HepG2 (cell line): Measurements from ENCODE around the gene CXCR2. TPM values are rescaled to one million over a fixed set of nuclear protein-coding genes. Genes with fewer than 3 reads are reported as not detected.

Experiments used
- ATAC-seq: fragments of 200-7000 bp; cut with Tn5 transposase; 3 replicates; pipeline ENCODE4 v1.9.1; 2020; ENCODE audit warnings: mild to moderate bottlenecking, moderate library complexity
- BruUV-seq: library from RNA; stranded (reverse); fragments of 400-500 nt; replicated peaks from 2 replicates; lab custom pipeline; 2021; lab: Mats Ljungman, UMichigan
- CTCF ChIA-PET: fragments of 300-600 bp; formaldehyde crosslinking; extraction: SDS; loops from one replicate; lab custom pipeline; 2021; ENCODE audit warnings: low total read pairs, inconsistent platforms, low intra/inter-chr PET ratio; lab: Yijun Ruan, JAX
- POLR2A ChIA-PET: fragments of 350-600 bp; sonication (Branson Sonifier 250); formaldehyde crosslinking; loops from one replicate; lab custom pipeline; 2020; ENCODE audit warnings: antibody characterized with exemption, inconsistent platforms; lab: Yijun Ruan, JAX
- DNase-seq: peaks from one replicate; pipeline ENCODE4 v3.0.0-alpha.2; 2015; ENCODE audit warnings: low spot score
- FAIRE-seq: peaks from 3 replicates; lab custom pipeline; 2011; peaks lifted over from hg19 to GRCh38; lab: Jason Lieb, UNC
- H2AFZ ChIP-seq: one replicate; pipeline ENCODE4 v1.6.1; 2011; ENCODE audit warnings: low read length, inconsistent platforms
- H3K27ac ChIP-seq: fragments of 300-600 bp; 3 replicates; pipeline ENCODE4 v1.8.0; 2011; ENCODE audit warnings: mixed run types, mild to moderate bottlenecking, mixed read lengths, low read length, inconsistent platforms; ENCODE audit not compliant: insufficient read depth; ENCODE audit errors: extremely low read length
- H3K27me3 ChIP-seq, 2 experiments: fragments of 200-600 bp in 1 of 2; 2 replicates in 1 of 2; 3 replicates in 1 of 2; pipeline versions ENCODE4 v1.6.0 to v1.8.0; 2011; ENCODE audit warnings: low read length in 2 of 2, mild to moderate bottlenecking in 2 of 2, moderate library complexity in 2 of 2, inconsistent platforms in 1 of 2; ENCODE audit not compliant: insufficient read depth in 2 of 2, control insufficient read depth in 1 of 2
- H3K36me3 ChIP-seq, 2 experiments: fragments of 200-600 bp in 1 of 2; replicated peaks in 1 of 2; 2 replicates in 1 of 2; 3 replicates in 1 of 2; pipeline versions ENCODE4 v1.5.1 to v1.8.0; 2011; ENCODE audit warnings: low read length in 2 of 2, inconsistent platforms in 1 of 2; ENCODE audit not compliant: insufficient read depth in 2 of 2, control insufficient read depth in 1 of 2
- H3K4me1 ChIP-seq: 2 replicates; pipeline ENCODE4 v1.5.1; 2012; ENCODE audit warnings: low read length, inconsistent platforms; ENCODE audit not compliant: insufficient read depth
- H3K4me2 ChIP-seq: 2 replicates; pipeline ENCODE4 v1.6.0; 2011; ENCODE audit warnings: low read depth, low read length, inconsistent platforms
- H3K4me3 ChIP-seq, 3 experiments: fragments of 200-600 bp in 1 of 3; sonication (generic), shearing (Covaris generic) in 1 of 3; replicated peaks in 1 of 3; 2 replicates each; pipeline ENCODE4 v1.5.1; 2011 to 2016; ENCODE audit warnings: low read length in 3 of 3, inconsistent platforms in 2 of 3, low read depth in 2 of 3, mild to moderate bottlenecking in 2 of 3, control low read depth in 1 of 3, mixed read lengths in 1 of 3; ENCODE audit not compliant: insufficient read depth in 1 of 3
- H3K79me2 ChIP-seq: one replicate; pipeline ENCODE4 v1.6.1; 2011; ENCODE audit warnings: low read length, inconsistent platforms; ENCODE audit not compliant: insufficient read depth
- H3K9ac ChIP-seq: 2 replicates; pipeline ENCODE4 v1.6.0; 2011; ENCODE audit warnings: mild to moderate bottlenecking, low read depth, low read length, inconsistent platforms; ENCODE audit not compliant: insufficient read depth
- H3K9me3 ChIP-seq: 2 replicates; pipeline ENCODE4 v1.5.1; 2012; ENCODE audit warnings: mild to moderate bottlenecking, low read length
- H4K20me1 ChIP-seq: 2 replicates; pipeline ENCODE4 v1.6.0; 2011; ENCODE audit warnings: inconsistent platforms, mild to moderate bottlenecking, low read length, moderate library complexity; ENCODE audit not compliant: insufficient read depth
- ETV5 ChIP-seq: IDR thresholded peaks from 2 replicates; pipeline ENCODE4 v1.6.1; 2018; ENCODE audit warnings: missing biosample characterization, missing genetic modification reagents, inconsistent platforms, borderline replicate concordance
- FOXA1 ChIP-seq, 2 experiments: fragments of 450-650 bp in 1 of 2; sonication (generic) in 1 of 2; formaldehyde crosslinking in 1 of 2; IDR thresholded peaks; 2 replicates each; pipeline versions ENCODE4 v1.4.0 to v1.6.1; 2016 to 2020; ENCODE audit warnings: missing genetic modification reagents in 1 of 2
- FOXA3 ChIP-seq: IDR thresholded peaks from 2 replicates; pipeline ENCODE4 v1.6.1; 2016; ENCODE audit warnings: missing genetic modification reagents, missing compliant biosample characterization
- KLF9 ChIP-seq: IDR thresholded peaks from 2 replicates; pipeline ENCODE4 v1.6.1; 2016; ENCODE audit warnings: low read depth
- MYPOP ChIP-seq: sonication (generic); formaldehyde crosslinking; IDR thresholded peaks from 2 replicates; pipeline ENCODE4 v1.8.1; 2023; ENCODE audit warnings: mild to moderate bottlenecking, moderate library complexity, missing genetic modification reagents
- NR2C2 ChIP-seq: sonication (generic); formaldehyde crosslinking; IDR thresholded peaks from 2 replicates; pipeline ENCODE4 v1.4.0; 2020; ENCODE audit warnings: missing genetic modification reagents, mild to moderate bottlenecking, moderate library complexity, borderline replicate concordance
- TAF15 ChIP-seq: fragments of 200-400 bp; formaldehyde crosslinking; IDR thresholded peaks from one replicate; pipeline ENCODE4 v1.6.1; 2018; ENCODE audit warnings: mild to moderate bottlenecking, low read depth, low read length; ENCODE audit not compliant: poor library complexity, severe bottlenecking
- TP53 ChIP-seq: sonication (generic); formaldehyde crosslinking; conservative IDR thresholded peaks from 2 replicates; pipeline ENCODE4 v1.4.0; 2020; ENCODE audit warnings: missing genetic modification reagents
- ZFP37 ChIP-seq: sonication (generic); formaldehyde crosslinking; IDR thresholded peaks from 2 replicates; pipeline ENCODE4 v1.4.0; 2020; ENCODE audit warnings: missing genetic modification reagents, borderline replicate concordance
- ZNF143 ChIP-seq: sonication (generic); formaldehyde crosslinking; IDR thresholded peaks from 2 replicates; pipeline ENCODE4 v1.4.0; 2020; ENCODE audit warnings: missing genetic modification reagents
- ZNF256 ChIP-seq: sonication (generic); formaldehyde crosslinking; conservative IDR thresholded peaks from 2 replicates; pipeline ENCODE4 v1.4.0; 2020; ENCODE audit warnings: missing genetic modification reagents
- ZNF569 ChIP-seq: sonication (generic); formaldehyde crosslinking; IDR thresholded peaks from 2 replicates; pipeline ENCODE4 v1.5.0; 2020; ENCODE audit warnings: mild to moderate bottlenecking, missing genetic modification reagents, moderate library complexity, borderline replicate concordance
- ZNF670 ChIP-seq: sonication (generic); formaldehyde crosslinking; IDR thresholded peaks from 2 replicates; pipeline ENCODE4 v1.8.0; 2022; ENCODE audit warnings: mild to moderate bottlenecking, missing genetic modification reagents, borderline replicate concordance
- ZNF782 ChIP-seq: sonication (generic); formaldehyde crosslinking; IDR thresholded peaks from 2 replicates; pipeline ENCODE4 v1.4.0; 2020; ENCODE audit warnings: missing genetic modification reagents, mild to moderate bottlenecking, borderline replicate concordance
- WGBS: methylation state at CpG from one replicate; pipeline ENCODE4 v1.1.6; 2017; ENCODE audit warnings: low lambda C conversion rate; 5-methylcytosine and 5-hydroxymethylcytosine counted together
- in situ Hi-C: cut with HindIII; loops from 2 replicates; pipeline ENCODE4 v1.10.0; 2017; ENCODE audit warnings: low pct_unique_long_range_greater_than_20kb; ENCODE audit not compliant: extremely low pct_ligation_motif_present
- intact Hi-C: fragments of 100-400 bp; cut with micrococcal nuclease; formaldehyde crosslinking; loops from one replicate; pipeline ENCODE4 v1.10.0; 2022; ENCODE audit not compliant: unreplicated experiment
- polyA plus RNA-seq, 8 experiments: library from polyadenylated mRNA; depleted of rRNA in 3 of 8; stranded (reverse) in 7 of 8; unstranded in 1 of 8; fragments of >200 nt; fragmentation: Illumina TruSeq in 4 of 8; extraction: Trizol in 4 of 8; gene quantifications; 2 replicates each; pipeline versions ENCODE4 v1.2.1 to v1.2.3, GENCODE V29; 2011 to 2016; ENCODE audit warnings: low read depth in 4 of 8, missing spikeins in 1 of 8, mixed read lengths in 1 of 8; ENCODE audit not compliant: insufficient read depth in 1 of 8
- total RNA-seq, 5 experiments: library from RNA; depleted of rRNA; stranded (reverse); fragments of >200 nt; fragmentation: Illumina TruSeq; extraction: Trizol; gene quantifications; 2 replicates each; pipeline ENCODE4 v1.2.3, GENCODE V29; 2016; ENCODE audit warnings: low read depth in 1 of 5
- TF ChIP-seq, protein P1 (sequence below): sonication (generic); formaldehyde crosslinking; IDR thresholded peaks from 2 replicates; pipeline ENCODE4 v1.4.0; 2020; ENCODE audit warnings: missing genetic modification reagents

The CXCR2 gene
- total and polyA plus RNA-seq, 2 of the 13 experiments (the other 11 are each of a cell fraction or from before 2014, with no cell fraction given) = not detected

- in situ Hi-C loops (no loop called here), intact Hi-C loops (no loop called here)
- Histone ChIP-seq H3K9ac (no peak overlapping the region), H3K27me3 (peaks cover 3 to 47% of the 10 kb centered on the region in 2 experiments), H3K27ac (no peak overlapping the region), H3K36me3 (no peaks in the 10 kb centered on the region), H3K4me1 (no peaks in the 10 kb centered on the region), H3K4me3 (no peak overlapping the region), H2AFZ (no peak overlapping the region), H3K4me2 (no peak overlapping the region), H3K9me3 (no peaks in the 10 kb centered on the region), H3K79me2 (no peaks in the 10 kb centered on the region), H4K20me1 (no peaks in the 10 kb centered on the region)
- no peak for TF ChIP-seq FOXA1 (IDR thresholded peaks at IDR 0.05)
- no peak for TF ChIP-seq FOXA1 (CRISPR knock-in tag; IDR thresholded peaks at IDR 0.05)
- no peak for TF ChIP-seq TAF15
- no peak for TF ChIP-seq ZNF782
- no peak for TF ChIP-seq NR2C2
- no peak for TF ChIP-seq TP53 (CRISPR knock-in tag)
- no peak for TF ChIP-seq ZFP37 (CRISPR knock-in tag)
- TF ChIP-seq ZNF670 = no peak
- no peak for TF ChIP-seq KLF9 (CRISPR knock-in tag)
- TF ChIP-seq, protein P1, sequence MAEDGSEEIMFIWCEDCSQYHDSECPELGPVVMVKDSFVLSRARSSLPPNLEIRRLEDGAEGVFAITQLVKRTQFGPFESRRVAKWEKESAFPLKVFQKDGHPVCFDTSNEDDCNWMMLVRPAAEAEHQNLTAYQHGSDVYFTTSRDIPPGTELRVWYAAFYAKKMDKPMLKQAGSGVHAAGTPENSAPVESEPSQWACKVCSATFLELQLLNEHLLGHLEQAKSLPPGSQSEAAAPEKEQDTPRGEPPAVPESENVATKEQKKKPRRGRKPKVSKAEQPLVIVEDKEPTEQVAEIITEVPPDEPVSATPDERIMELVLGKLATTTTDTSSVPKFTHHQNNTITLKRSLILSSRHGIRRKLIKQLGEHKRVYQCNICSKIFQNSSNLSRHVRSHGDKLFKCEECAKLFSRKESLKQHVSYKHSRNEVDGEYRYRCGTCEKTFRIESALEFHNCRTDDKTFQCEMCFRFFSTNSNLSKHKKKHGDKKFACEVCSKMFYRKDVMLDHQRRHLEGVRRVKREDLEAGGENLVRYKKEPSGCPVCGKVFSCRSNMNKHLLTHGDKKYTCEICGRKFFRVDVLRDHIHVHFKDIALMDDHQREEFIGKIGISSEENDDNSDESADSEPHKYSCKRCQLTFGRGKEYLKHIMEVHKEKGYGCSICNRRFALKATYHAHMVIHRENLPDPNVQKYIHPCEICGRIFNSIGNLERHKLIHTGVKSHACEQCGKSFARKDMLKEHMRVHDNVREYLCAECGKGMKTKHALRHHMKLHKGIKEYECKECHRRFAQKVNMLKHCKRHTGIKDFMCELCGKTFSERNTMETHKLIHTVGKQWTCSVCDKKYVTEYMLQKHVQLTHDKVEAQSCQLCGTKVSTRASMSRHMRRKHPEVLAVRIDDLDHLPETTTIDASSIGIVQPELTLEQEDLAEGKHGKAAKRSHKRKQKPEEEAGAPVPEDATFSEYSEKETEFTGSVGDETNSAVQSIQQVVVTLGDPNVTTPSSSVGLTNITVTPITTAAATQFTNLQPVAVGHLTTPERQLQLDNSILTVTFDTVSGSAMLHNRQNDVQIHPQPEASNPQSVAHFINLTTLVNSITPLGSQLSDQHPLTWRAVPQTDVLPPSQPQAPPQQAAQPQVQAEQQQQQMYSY (CRISPR knock-in tag) = no peak
- TF ChIP-seq ZNF569 (CRISPR knock-in tag) = no peak
- no peak for TF ChIP-seq MYPOP
- TF ChIP-seq ETV5 (CRISPR knock-in tag) = no peak
- no peak for TF ChIP-seq FOXA3
- no peak for TF ChIP-seq ZNF143 (CRISPR knock-in tag)
- TF ChIP-seq ZNF256 (CRISPR knock-in tag) = no peak
- BruUV-seq = no TSS peak
- DNase-seq (no peak), ATAC-seq (no peak), FAIRE-seq (no peak)
- POLR2A ChIA-PET = no interaction called here
- WGBS = 46% methylated on average over 6 of the region's 6 CpGs
- CTCF ChIA-PET = no interaction called here
Observed at GRCh38 chr2:218129458-218130135, 3.8 kb downstream of the CXCR2 start.
